ENCODE results near the gene NYNRIN.

The NYNRIN gene

DNA sequence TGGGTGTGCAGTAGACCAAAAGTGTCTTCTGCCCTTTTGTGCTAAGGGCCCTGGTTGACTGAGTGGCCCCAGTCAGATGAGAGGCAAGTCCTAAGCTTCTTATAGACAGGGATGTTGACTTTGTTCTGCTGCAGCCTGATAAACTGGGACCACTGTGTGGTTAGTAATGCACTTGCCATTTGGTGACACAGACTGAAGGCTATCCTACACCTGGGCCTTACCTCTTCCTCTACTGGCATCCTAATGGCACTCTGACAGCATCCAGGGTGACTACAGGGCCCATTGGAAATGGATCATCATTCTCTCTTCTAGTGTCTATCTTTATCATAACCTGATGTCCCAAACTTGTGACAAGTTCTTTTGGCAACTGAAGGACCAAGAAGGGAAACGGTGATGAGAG is 40.5 kb downstream of the NYNRIN start:
- ChIA-PET POLR2A (no interaction called here), CTCF (interaction anchor here (4.2 to 4.9 kb wide), 2 partner anchors 7 to 107 kb away, joined by 43 to 69 read pairs; partner anchors contain the start of gene ADCY4)
- TF ChIP-seq, protein P1, sequence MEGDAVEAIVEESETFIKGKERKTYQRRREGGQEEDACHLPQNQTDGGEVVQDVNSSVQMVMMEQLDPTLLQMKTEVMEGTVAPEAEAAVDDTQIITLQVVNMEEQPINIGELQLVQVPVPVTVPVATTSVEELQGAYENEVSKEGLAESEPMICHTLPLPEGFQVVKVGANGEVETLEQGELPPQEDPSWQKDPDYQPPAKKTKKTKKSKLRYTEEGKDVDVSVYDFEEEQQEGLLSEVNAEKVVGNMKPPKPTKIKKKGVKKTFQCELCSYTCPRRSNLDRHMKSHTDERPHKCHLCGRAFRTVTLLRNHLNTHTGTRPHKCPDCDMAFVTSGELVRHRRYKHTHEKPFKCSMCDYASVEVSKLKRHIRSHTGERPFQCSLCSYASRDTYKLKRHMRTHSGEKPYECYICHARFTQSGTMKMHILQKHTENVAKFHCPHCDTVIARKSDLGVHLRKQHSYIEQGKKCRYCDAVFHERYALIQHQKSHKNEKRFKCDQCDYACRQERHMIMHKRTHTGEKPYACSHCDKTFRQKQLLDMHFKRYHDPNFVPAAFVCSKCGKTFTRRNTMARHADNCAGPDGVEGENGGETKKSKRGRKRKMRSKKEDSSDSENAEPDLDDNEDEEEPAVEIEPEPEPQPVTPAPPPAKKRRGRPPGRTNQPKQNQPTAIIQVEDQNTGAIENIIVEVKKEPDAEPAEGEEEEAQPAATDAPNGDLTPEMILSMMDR (IDR thresholded peaks at IDR 0.05; ENCODE audit: control extremely low read depth, extremely low read depth, low read depth, missing control alignments): no peak
- DNase-seq (ENCODE audit: extremely low spot score): no peak

DNA sequence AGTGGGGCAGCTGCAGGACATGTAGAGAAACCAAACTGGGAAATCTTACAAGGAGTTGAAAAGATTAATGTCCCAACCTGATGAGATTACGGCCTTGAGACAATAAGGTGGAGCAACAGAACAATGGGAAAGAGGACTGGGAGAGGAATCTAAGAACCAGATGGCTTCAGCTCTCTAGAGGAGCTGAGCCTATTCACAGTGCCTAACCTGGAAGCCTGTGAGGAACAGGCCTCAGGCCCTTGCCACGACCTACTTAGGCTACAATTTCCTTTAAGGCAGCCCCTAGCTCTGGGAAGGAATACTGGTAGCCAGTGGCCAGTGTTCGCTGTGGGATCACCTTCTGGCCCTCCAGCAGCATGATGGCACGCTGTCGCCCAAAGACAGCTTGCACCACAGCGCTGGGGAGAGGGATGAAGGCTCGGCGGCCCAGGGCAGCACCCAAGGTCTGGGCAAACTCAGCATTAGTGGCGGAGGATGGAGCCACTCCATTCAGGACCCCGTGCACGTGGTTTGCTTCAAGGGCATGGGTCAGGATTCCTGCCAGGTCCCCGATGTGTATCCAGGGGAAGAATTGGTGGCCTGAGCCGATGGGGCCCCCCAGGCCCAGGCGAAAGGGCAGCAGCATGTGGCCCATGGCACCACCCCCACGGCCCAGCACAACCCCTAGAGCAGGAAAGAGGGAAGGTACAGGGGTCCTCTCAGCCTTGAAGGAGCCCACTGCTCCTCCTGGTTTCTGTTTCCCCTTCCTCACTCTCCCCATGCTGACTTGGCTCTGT is 41.2 kb downstream of the NYNRIN start:
- TF ChIP-seq, protein P1 (IDR thresholded peaks at IDR 0.05; ENCODE audit: control extremely low read depth, extremely low read depth, low read depth, missing control alignments): no peak
- no peak for DNase-seq (ENCODE audit: extremely low spot score)
- ChIA-PET POLR2A (interaction anchor here (2.5 kb wide), 1 partner anchor 10 kb away, joined by 12 read pairs; the partner anchor contains the start of genes CBLN3 and KHNYN), CTCF (interaction anchor here (4.2 to 4.9 kb wide), 2 partner anchors 8 to 107 kb away, joined by 43 to 69 read pairs; partner anchors contain the start of gene ADCY4)

DNA sequence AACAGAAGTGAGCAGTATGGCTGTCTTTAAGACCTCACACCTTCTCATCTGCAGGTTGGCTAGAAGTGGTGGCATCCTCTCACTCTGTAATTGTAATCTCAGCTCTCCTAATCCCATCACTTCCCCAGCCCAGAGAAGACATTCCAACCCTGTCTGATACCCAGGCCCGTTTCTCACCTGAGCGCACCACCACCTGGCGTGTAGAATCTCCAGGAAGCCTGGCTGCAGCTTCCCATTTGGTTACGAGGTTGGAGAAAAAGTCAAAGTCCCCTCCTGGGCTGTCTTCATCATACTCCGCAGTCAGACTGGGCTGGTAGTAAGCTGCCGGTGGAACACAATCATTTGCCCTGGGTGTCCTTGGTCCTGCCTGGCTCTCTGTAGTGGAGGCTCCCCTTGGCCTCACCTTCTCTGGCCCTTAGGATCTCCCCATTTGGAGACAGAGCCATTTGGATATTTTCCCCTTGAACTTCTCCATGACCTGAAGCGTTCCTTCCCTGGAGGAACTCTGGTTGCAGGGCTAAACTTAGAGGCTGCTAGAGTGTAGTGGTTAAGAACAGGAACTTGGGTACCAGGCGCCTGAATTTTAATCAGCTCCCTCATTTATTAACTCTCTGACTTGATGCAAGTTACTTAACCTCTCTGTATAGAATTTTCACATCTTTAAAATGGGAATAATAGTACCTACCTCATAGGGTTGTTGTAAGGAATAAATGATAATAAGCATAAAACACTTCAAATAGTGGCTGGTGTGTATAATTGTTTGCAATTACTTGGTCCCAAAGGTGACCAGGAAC is 42.0 kb downstream of the NYNRIN start:
- POLR2A ChIA-PET: interaction anchor here (1.6 to 2.5 kb wide), 2 partner anchors 11 to 132 kb away, joined by 3 to 12 read pairs; partner anchors contain the start of genes CBLN3 and KHNYN
- no peak for DNase-seq (ENCODE audit: extremely low spot score)
- TF ChIP-seq, protein P1 (IDR thresholded peaks at IDR 0.05; ENCODE audit: control extremely low read depth, extremely low read depth, low read depth, missing control alignments): no peak
- CTCF ChIA-PET: interaction anchor here (1.0 to 4.9 kb wide), 5 partner anchors 9 to 132 kb away, joined by 3 to 69 read pairs (median 9); partner anchors contain the start of genes ADCY4, CIDEB and LTB4R

DNA sequence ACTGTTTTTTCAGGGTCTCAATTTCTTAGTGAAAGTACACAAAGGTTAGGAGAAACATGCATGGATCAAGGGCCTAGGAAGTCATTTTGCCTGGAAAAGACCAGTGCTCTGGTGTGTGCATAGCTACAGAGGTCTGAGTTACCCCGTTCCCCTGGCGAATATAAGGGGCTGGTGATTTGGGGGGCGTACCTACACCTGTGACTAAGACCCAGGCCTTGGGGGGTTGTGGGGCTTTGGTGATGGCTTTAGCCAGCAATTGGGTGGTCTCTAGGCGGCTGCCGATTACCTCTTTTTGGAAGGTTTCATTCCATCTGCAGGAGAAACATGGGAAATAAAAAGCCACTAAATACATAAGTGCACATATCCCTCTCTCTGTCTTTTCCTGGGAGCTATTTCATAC is 42.7 kb downstream of the NYNRIN start:
- POLR2A ChIA-PET: interaction anchor here (1.2 to 2.5 kb wide), 3 partner anchors 10 to 133 kb away, joined by 3 to 12 read pairs (median 8); partner anchors contain the start of genes CBLN3 and KHNYN
- DNase-seq (ENCODE audit: extremely low spot score): no peak
- TF ChIP-seq, protein P1 (IDR thresholded peaks at IDR 0.05; ENCODE audit: control extremely low read depth, extremely low read depth, low read depth, missing control alignments): no peak
- CTCF ChIA-PET: interaction anchor here (0.9 to 4.9 kb wide), 6 partner anchors 10 to 133 kb away, joined by 3 to 69 read pairs (median 6); partner anchors contain the start of genes ADCY4, CIDEB and LTB4R

DNA sequence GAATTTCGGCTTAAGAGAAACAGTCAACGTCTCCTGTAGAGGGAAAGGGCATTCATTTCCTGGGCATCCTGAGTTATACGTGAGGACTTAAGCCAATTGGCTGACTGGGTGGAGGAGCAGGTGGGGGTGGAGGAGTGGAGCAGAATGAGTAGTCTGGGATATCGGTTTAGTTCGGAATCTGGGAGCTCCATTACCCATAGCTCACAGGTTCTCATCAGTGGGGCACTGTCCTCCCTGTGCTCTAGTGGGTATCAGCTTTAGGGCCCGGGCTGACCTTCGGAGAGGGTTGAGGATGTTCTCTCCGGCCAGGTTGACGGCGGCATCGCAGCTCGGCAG is 43.1 kb downstream of the NYNRIN start:
- TF ChIP-seq, protein P1 (IDR thresholded peaks at IDR 0.05; ENCODE audit: control extremely low read depth, extremely low read depth, low read depth, missing control alignments): no peak
- ChIA-PET CTCF (interaction anchor here (0.9 to 4.9 kb wide), 5 partner anchors 10 to 133 kb away, joined by 3 to 69 read pairs (median 9); partner anchors contain the start of genes ADCY4 and CIDEB), POLR2A (interaction anchor here (1.2 to 2.5 kb wide), 3 partner anchors 10 to 133 kb away, joined by 3 to 12 read pairs (median 8); partner anchors contain the start of genes CBLN3 and KHNYN)
- no peak for DNase-seq (ENCODE audit: extremely low spot score)

All from GM10248 (cell line).